Measurements from ENCODE around the gene RASGRF2.

- TF ChIP-seq POLR2A (IDR thresholded peaks at IDR 0.05): no peak
- no peak for TF ChIP-seq CTCF (IDR thresholded peaks at IDR 0.05)
Observed at GRCh38 chr5:81016116-81016515, 56.0 kb downstream of the RASGRF2 start.

Measured in uterus (tissue), 2 donors.